A549 (cell line): Measurements from ENCODE around the gene DNAJB13. TPM values are rescaled to one million over a fixed set of nuclear protein-coding genes. Genes with fewer than 3 reads are reported as not detected.

Source experiments
- ATAC-seq, 2 experiments: fragments of 200-7000 bp in 1 of 2; fragments of >200 bp in 1 of 2; cut with Nextera tagmentation in 1 of 2; cut with Tn5 transposase in 1 of 2; 3 replicates each; pipeline versions ENCODE4 v1.8.0 to v1.9.1; 2018 to 2020; ENCODE audit warnings: mild to moderate bottlenecking in 1 of 2, moderate library complexity in 1 of 2
- CTCF ChIA-PET: fragments of 300-600 bp; sonication (Branson Sonifier 250); formaldehyde crosslinking; extraction: SDS; loops from one replicate; lab custom pipeline; 2021; ENCODE audit warnings: antibody characterized with exemption, inconsistent platforms; lab: Yijun Ruan, JAX
- POLR2A ChIA-PET: fragments of 350-600 bp; formaldehyde crosslinking; extraction: SDS; loops from one replicate; lab custom pipeline; 2021; ENCODE audit warnings: antibody characterized with exemption, inconsistent platforms; lab: Yijun Ruan, JAX
- DNase-seq, 2 experiments: peaks; one replicate each; pipeline versions ENCODE4 v3.0.0 to v3.0.0-alpha.2; 2011 to 2016; ENCODE audit warnings: low read depth in 1 of 2, low spot score in 1 of 2
- FAIRE-seq: peaks from 2 replicates; lab custom pipeline; 2011; peaks lifted over from hg19 to GRCh38; lab: Jason Lieb, UNC
- H3K27ac ChIP-seq, 2 experiments: fragments of >200 bp; sonication (Bioruptor Twin); formaldehyde crosslinking; 3 replicates each; pipeline ENCODE4 v1.5.1; 2016 to 2017
- H3K4me1 ChIP-seq: fragments of >200 bp; sonication (Bioruptor Twin); formaldehyde crosslinking; 3 replicates; pipeline ENCODE4 v1.6.1; 2016
- H3K4me2 ChIP-seq: fragments of >200 bp; sonication (Bioruptor Twin); formaldehyde crosslinking; 3 replicates; pipeline ENCODE4 v1.6.1; 2016
- H3K4me3 ChIP-seq: fragments of >200 bp; sonication (Bioruptor Twin); formaldehyde crosslinking; 3 replicates; pipeline ENCODE4 v1.5.1; 2016
- H3K9me3 ChIP-seq: fragments of >200 bp; sonication (Bioruptor Twin); formaldehyde crosslinking; 3 replicates; pipeline ENCODE4 v1.6.1; 2016
- BHLHE40 ChIP-seq: IDR thresholded peaks from 2 replicates; pipeline ENCODE4 v1.6.1; 2012; ENCODE audit warnings: low read depth, low read length, inconsistent platforms
- CBX2 ChIP-seq: fragments of 200-600 bp; sonication (generic); IDR thresholded peaks from 2 replicates; pipeline ENCODE4 v1.6.1; 2016; ENCODE audit warnings: low read depth, mild to moderate bottlenecking, borderline replicate concordance
- CHD2 ChIP-seq: fragments of 150-350 bp; IDR thresholded peaks from 2 replicates; pipeline ENCODE4 v1.6.1; 2014; ENCODE audit warnings: low read length; ENCODE audit not compliant: partially characterized antibody
- CHD4 ChIP-seq: fragments of 200-600 bp; sonication (generic); IDR thresholded peaks from 2 replicates; pipeline ENCODE4 v1.6.1; 2016; ENCODE audit warnings: antibody characterized with exemption, mild to moderate bottlenecking, borderline replicate concordance
- EHF ChIP-seq: fragments of 250-450 bp; sonication (Bioruptor Pico); IDR thresholded peaks from 2 replicates; pipeline ENCODE4 v1.5.0; 2020; ENCODE audit warnings: mild to moderate bottlenecking
- FOSL2 ChIP-seq, 2 experiments: fragments of 450-650 bp in 1 of 2; fragments of >200 bp in 1 of 2; sonication (Bioruptor Twin) in 1 of 2; formaldehyde crosslinking; IDR thresholded peaks; 2 replicates each; pipeline versions ENCODE4 v1.5.0 to v1.6.1; 2016 to 2020; ENCODE audit warnings: mild to moderate bottlenecking in 1 of 2, moderate library complexity in 1 of 2
- FOXS1 ChIP-seq: fragments of 250-450 bp; sonication (Bioruptor Pico); IDR thresholded peaks from 2 replicates; pipeline ENCODE4 v1.5.0; 2020; ENCODE audit warnings: mild to moderate bottlenecking, moderate library complexity
- HOXB13 ChIP-seq: fragments of 250-450 bp; sonication (Bioruptor Pico); IDR thresholded peaks from 2 replicates; pipeline ENCODE4 v1.5.0; 2020; ENCODE audit warnings: low read depth, mild to moderate bottlenecking, moderate library complexity
- JUN ChIP-seq, 2 experiments: fragments of >200 bp; sonication (Bioruptor Twin); formaldehyde crosslinking; IDR thresholded peaks; 2 replicates in 1 of 2; 3 replicates in 1 of 2; pipeline ENCODE4 v1.6.1; 2016 to 2017
- JUNB ChIP-seq: fragments of >200 bp; sonication (Bioruptor Twin); formaldehyde crosslinking; IDR thresholded peaks from 2 replicates; pipeline ENCODE4 v1.6.1; 2016
- KDM5A ChIP-seq: fragments of 200-600 bp; sonication (generic); IDR thresholded peaks from 2 replicates; pipeline ENCODE4 v1.6.1; 2016; ENCODE audit warnings: antibody characterized with exemption, mild to moderate bottlenecking
- NFE2L2 ChIP-seq: fragments of 150-350 bp; conservative IDR thresholded peaks from 2 replicates; pipeline ENCODE4 v1.6.1; 2014; ENCODE audit warnings: low read length
- NPAS2 ChIP-seq: fragments of 250-450 bp; sonication (Bioruptor Pico); IDR thresholded peaks from 2 replicates; pipeline ENCODE4 v1.8.0; 2022; ENCODE audit warnings: mild to moderate bottlenecking, moderate library complexity, borderline replicate concordance
- PHF8 ChIP-seq: fragments of 200-600 bp; sonication (generic); IDR thresholded peaks from 2 replicates; pipeline ENCODE4 v1.6.1; 2016; ENCODE audit warnings: low read depth, mild to moderate bottlenecking, antibody characterized with exemption, moderate library complexity, borderline replicate concordance
- RAD21 ChIP-seq, 2 experiments: fragments of >200 bp in 1 of 2; sonication (Bioruptor Twin) in 1 of 2; formaldehyde crosslinking in 1 of 2; IDR thresholded peaks in 1 of 2; conservative IDR thresholded peaks in 1 of 2; 2 replicates in 1 of 2; 3 replicates in 1 of 2; pipeline ENCODE4 v1.6.1; 2012 to 2018; ENCODE audit warnings: inconsistent platforms in 1 of 2
- RARB ChIP-seq: fragments of 250-450 bp; sonication (Bioruptor Pico); IDR thresholded peaks from 2 replicates; pipeline ENCODE4 v1.8.0; 2021; ENCODE audit warnings: mild to moderate bottlenecking, moderate library complexity
- RFX5 ChIP-seq: fragments of 450-650 bp; IDR thresholded peaks from 2 replicates; pipeline ENCODE4 v1.7.1; 2014; ENCODE audit warnings: antibody characterized with exemption, mild to moderate bottlenecking, moderate library complexity
- SMC3 ChIP-seq: fragments of >200 bp; sonication (Bioruptor Twin); formaldehyde crosslinking; IDR thresholded peaks from 3 replicates; pipeline ENCODE4 v1.6.1; 2018; ENCODE audit warnings: inconsistent platforms
- WGBS: methylation state at CpG from one replicate; pipeline ENCODE4 v1.1.6; 2017; ENCODE audit errors: missing lambda C conversion rate; 5-methylcytosine and 5-hydroxymethylcytosine counted together
- polyA plus RNA-seq, 4 experiments: library from polyadenylated mRNA; depleted of rRNA in 3 of 4; stranded (reverse); fragments of >200 nt; fragmentation: RNase III in 1 of 4; extraction: RNeasy Plus Mini Kit Qiagen cat#74134 plus additional on column Dnase treatment in 1 of 4; gene quantifications; 2 replicates in 3 of 4; 3 replicates in 1 of 4; pipeline ENCODE4 v1.2.3, GENCODE V29; 2011 to 2017
- TF ChIP-seq, protein P1 (sequence below): fragments of >200 bp; sonication (Bioruptor Twin); formaldehyde crosslinking; IDR thresholded peaks from 3 replicates; pipeline ENCODE4 v1.5.1; 2016
- TF ChIP-seq, protein P2 (sequence below): IDR thresholded peaks from 2 replicates; pipeline ENCODE4 v1.6.1; 2012
- TF ChIP-seq, protein P3 (sequence below): fragments of >200 bp; sonication (Bioruptor Twin); formaldehyde crosslinking; IDR thresholded peaks from 2 replicates; pipeline ENCODE4 v1.6.1; 2016
- TF ChIP-seq, protein P4 (sequence below): IDR thresholded peaks from 2 replicates; pipeline ENCODE4 v1.6.1; 2012; ENCODE audit warnings: low read depth, borderline replicate concordance
- TF ChIP-seq, protein P5 (sequence below): fragments of 450-650 bp; IDR thresholded peaks from 2 replicates; pipeline ENCODE4 v1.6.1; 2014; ENCODE audit warnings: antibody characterized with exemption
- TF ChIP-seq, protein P6 (sequence below): fragments of 200-600 bp; sonication (generic); IDR thresholded peaks from 2 replicates; pipeline ENCODE4 v1.6.1; 2016; ENCODE audit warnings: antibody characterized with exemption, mild to moderate bottlenecking, moderate library complexity

The DNAJB13 gene
- polyA plus RNA-seq, 2 of the 4 experiments (the other 2 are of a cell fraction), result 0.75 to 0.90 TPM

DNA sequence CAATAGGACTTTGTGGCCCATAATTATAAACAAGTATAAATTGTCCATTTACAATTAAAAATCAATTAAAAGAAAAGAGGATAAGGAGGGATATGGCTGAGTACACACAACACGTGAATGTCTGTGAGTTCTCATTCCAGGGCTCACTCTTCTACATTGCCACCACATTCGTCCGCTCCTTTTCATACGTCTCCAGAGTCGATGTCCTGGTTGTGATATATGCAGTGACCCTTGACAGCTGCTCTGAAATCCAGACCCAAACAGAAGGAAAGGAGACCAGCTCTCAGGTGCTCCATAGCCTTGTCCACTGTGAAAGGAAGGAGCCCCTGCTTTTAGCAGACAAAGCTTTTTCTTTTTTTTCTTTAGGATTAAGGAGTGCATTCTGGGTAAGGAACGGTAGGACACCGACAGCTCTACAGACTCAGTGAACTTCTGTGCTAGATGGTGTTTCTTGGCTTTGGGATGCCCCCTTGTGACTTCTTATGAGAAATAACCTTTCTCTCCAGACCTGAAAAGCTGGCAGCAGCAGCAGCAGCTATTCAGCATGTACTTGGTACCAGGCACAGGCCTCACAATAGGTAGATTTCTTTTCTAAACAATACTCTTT is 19.7 kb upstream of the DNAJB13 start:
- ATAC-seq (peak; percentile 98 to 100), DNase-seq (peak; percentile 49 to 87), FAIRE-seq (peak; percentile 49)
- CTCF ChIA-PET, result interaction anchor here (0.5 to 2.0 kb wide), 43 partner anchors 9 to 354 kb away, joined by 3 to 19 read pairs (median 4); partner anchors contain the start of gene RAB6A
- no peak overlapping the region for H3K4me2 ChIP-seq
- WGBS, result 62% methylated on average over 7 of the region's 7 CpGs
- no peaks in the 10 kb centered on the region for H3K4me1 ChIP-seq
- H3K27ac ChIP-seq, result no peak overlapping the region
- no peak overlapping the region for H3K4me3 ChIP-seq
- TF ChIP-seq JUNB, result no peak
- TF ChIP-seq RAD21 (conservative IDR thresholded peaks at IDR 0.05 in 1 of 2, IDR thresholded peaks at IDR 0.05 in 1 of 2), result peak; percentile 83 to 89
- TF ChIP-seq, protein P1, sequence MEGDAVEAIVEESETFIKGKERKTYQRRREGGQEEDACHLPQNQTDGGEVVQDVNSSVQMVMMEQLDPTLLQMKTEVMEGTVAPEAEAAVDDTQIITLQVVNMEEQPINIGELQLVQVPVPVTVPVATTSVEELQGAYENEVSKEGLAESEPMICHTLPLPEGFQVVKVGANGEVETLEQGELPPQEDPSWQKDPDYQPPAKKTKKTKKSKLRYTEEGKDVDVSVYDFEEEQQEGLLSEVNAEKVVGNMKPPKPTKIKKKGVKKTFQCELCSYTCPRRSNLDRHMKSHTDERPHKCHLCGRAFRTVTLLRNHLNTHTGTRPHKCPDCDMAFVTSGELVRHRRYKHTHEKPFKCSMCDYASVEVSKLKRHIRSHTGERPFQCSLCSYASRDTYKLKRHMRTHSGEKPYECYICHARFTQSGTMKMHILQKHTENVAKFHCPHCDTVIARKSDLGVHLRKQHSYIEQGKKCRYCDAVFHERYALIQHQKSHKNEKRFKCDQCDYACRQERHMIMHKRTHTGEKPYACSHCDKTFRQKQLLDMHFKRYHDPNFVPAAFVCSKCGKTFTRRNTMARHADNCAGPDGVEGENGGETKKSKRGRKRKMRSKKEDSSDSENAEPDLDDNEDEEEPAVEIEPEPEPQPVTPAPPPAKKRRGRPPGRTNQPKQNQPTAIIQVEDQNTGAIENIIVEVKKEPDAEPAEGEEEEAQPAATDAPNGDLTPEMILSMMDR, result peak; percentile 72
- TF ChIP-seq SMC3, result peak; percentile 75
- POLR2A ChIA-PET, result interaction anchor here (1.1 to 1.6 kb wide), 4 partner anchors 143 to 452 kb away, joined by 3 to 9 read pairs (median 5); partner anchors contain the start of genes MRPL48 and RAB6A
- no peaks in the 10 kb centered on the region for H3K9me3 ChIP-seq

DNA sequence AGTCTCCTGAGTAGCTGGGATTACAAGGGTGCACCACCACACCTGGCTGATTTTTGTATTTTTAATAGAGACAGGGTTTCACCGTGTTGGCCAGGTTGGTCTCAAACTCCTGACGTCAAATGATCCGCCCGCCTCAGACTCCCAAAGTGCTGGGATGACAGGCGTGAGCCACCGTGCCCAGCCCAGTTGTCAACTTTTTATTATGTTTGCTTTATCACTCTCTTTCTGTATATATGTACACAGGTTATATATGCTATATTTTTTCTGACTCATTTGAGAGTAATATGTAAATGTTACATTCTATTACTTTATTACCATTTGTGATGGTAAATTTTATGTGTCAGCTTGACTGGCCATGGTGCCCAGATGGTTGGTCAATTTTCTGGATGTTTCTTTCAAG is 18.9 kb upstream of the DNAJB13 start:
- Histone ChIP-seq H3K4me3 (no peak overlapping the region), H3K9me3 (no peaks in the 10 kb centered on the region), H3K4me1 (no peaks in the 10 kb centered on the region), H3K27ac (no peak overlapping the region), H3K4me2 (no peak overlapping the region)
- DNase-seq (no peak), ATAC-seq (no peak), FAIRE-seq (no peak)
- ChIA-PET POLR2A (interaction anchor here (1.1 to 1.6 kb wide), 4 partner anchors 144 to 453 kb away, joined by 3 to 9 read pairs (median 5); partner anchors contain the start of genes MRPL48 and RAB6A), CTCF (interaction anchor here (0.6 to 2.0 kb wide), 41 partner anchors 8 to 355 kb away, joined by 3 to 19 read pairs (median 4); no protein-coding TSS in a partner anchor)
- 79% methylated on average over 6 of the region's 6 CpGs for WGBS
- TF ChIP-seq JUN (IDR thresholded peaks at IDR 0.05) (no peak), KDM5A (no peak), FOSL2 (IDR thresholded peaks at IDR 0.05) (no peak), FOSL2 (CRISPR knock-in tag; IDR thresholded peaks at IDR 0.05) (no peak), RFX5 (no peak), CHD4 (no peak), RARB (CRISPR knock-in tag) (no peak), BHLHE40 (no peak)
- TF ChIP-seq, protein P2, sequence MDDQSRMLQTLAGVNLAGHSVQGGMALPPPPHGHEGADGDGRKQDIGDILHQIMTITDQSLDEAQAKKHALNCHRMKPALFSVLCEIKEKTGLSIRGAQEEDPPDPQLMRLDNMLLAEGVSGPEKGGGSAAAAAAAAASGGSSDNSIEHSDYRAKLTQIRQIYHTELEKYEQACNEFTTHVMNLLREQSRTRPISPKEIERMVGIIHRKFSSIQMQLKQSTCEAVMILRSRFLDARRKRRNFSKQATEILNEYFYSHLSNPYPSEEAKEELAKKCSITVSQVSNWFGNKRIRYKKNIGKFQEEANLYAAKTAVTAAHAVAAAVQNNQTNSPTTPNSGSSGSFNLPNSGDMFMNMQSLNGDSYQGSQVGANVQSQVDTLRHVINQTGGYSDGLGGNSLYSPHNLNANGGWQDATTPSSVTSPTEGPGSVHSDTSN, result no peak
- TF ChIP-seq, protein P3, sequence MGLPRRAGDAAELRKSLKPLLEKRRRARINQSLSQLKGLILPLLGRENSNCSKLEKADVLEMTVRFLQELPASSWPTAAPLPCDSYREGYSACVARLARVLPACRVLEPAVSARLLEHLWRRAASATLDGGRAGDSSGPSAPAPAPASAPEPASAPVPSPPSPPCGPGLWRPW, result no peak
- TF ChIP-seq, protein P4, sequence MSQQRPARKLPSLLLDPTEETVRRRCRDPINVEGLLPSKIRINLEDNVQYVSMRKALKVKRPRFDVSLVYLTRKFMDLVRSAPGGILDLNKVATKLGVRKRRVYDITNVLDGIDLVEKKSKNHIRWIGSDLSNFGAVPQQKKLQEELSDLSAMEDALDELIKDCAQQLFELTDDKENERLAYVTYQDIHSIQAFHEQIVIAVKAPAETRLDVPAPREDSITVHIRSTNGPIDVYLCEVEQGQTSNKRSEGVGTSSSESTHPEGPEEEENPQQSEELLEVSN, result no peak
- TF ChIP-seq, protein P5, sequence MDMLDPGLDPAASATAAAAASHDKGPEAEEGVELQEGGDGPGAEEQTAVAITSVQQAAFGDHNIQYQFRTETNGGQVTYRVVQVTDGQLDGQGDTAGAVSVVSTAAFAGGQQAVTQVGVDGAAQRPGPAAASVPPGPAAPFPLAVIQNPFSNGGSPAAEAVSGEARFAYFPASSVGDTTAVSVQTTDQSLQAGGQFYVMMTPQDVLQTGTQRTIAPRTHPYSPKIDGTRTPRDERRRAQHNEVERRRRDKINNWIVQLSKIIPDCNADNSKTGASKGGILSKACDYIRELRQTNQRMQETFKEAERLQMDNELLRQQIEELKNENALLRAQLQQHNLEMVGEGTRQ, result no peak

DNA sequence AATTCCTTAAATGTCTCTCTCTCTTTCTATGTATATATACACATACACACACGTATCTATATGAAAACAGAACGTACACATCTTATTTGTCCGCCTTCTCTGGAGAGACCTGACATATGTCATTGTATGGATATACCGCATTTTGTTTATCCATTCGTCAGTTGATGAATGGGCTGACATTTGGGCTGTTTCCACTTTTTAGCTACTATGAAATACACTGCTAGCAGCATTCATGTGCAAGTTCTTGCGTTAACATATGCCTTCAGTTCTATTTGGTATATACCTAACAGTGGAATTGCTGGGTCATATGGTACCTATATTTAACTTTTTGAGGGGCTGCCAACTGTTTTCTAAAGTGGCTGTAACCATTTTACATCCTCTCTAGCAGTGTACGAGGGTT is 18.0 kb upstream of the DNAJB13 start:
- WGBS, result 92% methylated on average over 7 of the region's 7 CpGs
- ChIA-PET POLR2A (interaction anchor here (1.3 kb wide), 1 partner anchor 454 kb away, joined by 3 read pairs; no protein-coding TSS in a partner anchor), CTCF (interaction anchor here (0.6 to 2.0 kb wide), 4 partner anchors 40 to 307 kb away, joined by 3 to 5 read pairs (median 4); no protein-coding TSS in a partner anchor)
- H3K4me2 ChIP-seq, result no peak overlapping the region
- no peak overlapping the region for H3K27ac ChIP-seq
- DNase-seq, result no peak
- H3K9me3 ChIP-seq, result no peaks in the 10 kb centered on the region
- FAIRE-seq, result no peak
- H3K4me3 ChIP-seq, result no peak overlapping the region
- no peaks in the 10 kb centered on the region for H3K4me1 ChIP-seq
- ATAC-seq, result no peak
- TF ChIP-seq BHLHE40 (no peak), CHD2 (no peak), EHF (CRISPR knock-in tag) (no peak), PHF8 (no peak), HOXB13 (no peak), NFE2L2 (no peak), NPAS2 (CRISPR knock-in tag) (no peak), CBX2 (no peak), FOXS1 (CRISPR knock-in tag) (no peak)
- TF ChIP-seq, protein P6, sequence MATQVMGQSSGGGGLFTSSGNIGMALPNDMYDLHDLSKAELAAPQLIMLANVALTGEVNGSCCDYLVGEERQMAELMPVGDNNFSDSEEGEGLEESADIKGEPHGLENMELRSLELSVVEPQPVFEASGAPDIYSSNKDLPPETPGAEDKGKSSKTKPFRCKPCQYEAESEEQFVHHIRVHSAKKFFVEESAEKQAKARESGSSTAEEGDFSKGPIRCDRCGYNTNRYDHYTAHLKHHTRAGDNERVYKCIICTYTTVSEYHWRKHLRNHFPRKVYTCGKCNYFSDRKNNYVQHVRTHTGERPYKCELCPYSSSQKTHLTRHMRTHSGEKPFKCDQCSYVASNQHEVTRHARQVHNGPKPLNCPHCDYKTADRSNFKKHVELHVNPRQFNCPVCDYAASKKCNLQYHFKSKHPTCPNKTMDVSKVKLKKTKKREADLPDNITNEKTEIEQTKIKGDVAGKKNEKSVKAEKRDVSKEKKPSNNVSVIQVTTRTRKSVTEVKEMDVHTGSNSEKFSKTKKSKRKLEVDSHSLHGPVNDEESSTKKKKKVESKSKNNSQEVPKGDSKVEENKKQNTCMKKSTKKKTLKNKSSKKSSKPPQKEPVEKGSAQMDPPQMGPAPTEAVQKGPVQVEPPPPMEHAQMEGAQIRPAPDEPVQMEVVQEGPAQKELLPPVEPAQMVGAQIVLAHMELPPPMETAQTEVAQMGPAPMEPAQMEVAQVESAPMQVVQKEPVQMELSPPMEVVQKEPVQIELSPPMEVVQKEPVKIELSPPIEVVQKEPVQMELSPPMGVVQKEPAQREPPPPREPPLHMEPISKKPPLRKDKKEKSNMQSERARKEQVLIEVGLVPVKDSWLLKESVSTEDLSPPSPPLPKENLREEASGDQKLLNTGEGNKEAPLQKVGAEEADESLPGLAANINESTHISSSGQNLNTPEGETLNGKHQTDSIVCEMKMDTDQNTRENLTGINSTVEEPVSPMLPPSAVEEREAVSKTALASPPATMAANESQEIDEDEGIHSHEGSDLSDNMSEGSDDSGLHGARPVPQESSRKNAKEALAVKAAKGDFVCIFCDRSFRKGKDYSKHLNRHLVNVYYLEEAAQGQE, result no peak
